Fibroblast of lung (primary cell): ENCODE data around the gene SPRR2G. TPM values are rescaled to one million over a fixed set of nuclear protein-coding genes. Genes with fewer than 3 reads are reported as not detected.

Experiments used
- DNase-seq, 2 donors: peaks; one replicate each; pipeline versions ENCODE4 v3.0.0 to v3.0.0-alpha.2; 2010; ENCODE audit warnings: low read depth in 2 of 2
- H2AFZ ChIP-seq: 2 replicates; pipeline ENCODE4 v1.5.1; 2012; ENCODE audit warnings: low read length, control low read depth, inconsistent platforms
- H3K27ac ChIP-seq: 2 replicates; pipeline ENCODE4 v1.5.1; 2011; ENCODE audit warnings: low read length, control low read depth; ENCODE audit not compliant: insufficient read depth
- H3K27me3 ChIP-seq: 2 replicates; pipeline ENCODE4 v1.5.1; 2011; ENCODE audit warnings: mild to moderate bottlenecking, low read length; ENCODE audit not compliant: control insufficient read depth, insufficient read depth
- H3K36me3 ChIP-seq: 2 replicates; pipeline ENCODE4 v1.5.1; 2011; ENCODE audit warnings: low read length; ENCODE audit not compliant: control insufficient read depth, insufficient read depth
- H3K4me1 ChIP-seq: 2 replicates; pipeline ENCODE4 v1.5.1; 2011; ENCODE audit warnings: low read length; ENCODE audit not compliant: control insufficient read depth, insufficient read depth; ENCODE audit errors: extremely low read depth
- H3K4me2 ChIP-seq: 2 replicates; pipeline ENCODE4 v1.5.1; 2011; ENCODE audit warnings: low read length, control low read depth; ENCODE audit not compliant: insufficient read depth; ENCODE audit errors: extremely low read depth
- H3K4me3 ChIP-seq, 4 experiments: fragments of 200-600 bp in 1 of 4; sonication (generic) in 1 of 4; replicated peaks in 1 of 4; 2 replicates each; pipeline ENCODE4 v1.5.1; 2011 to 2016; ENCODE audit warnings: low read length in 4 of 4, low read depth in 3 of 4, mild to moderate bottlenecking in 3 of 4, control low read depth in 2 of 4, inconsistent platforms in 1 of 4, mixed read lengths in 1 of 4; ENCODE audit not compliant: insufficient read depth in 1 of 4; ENCODE audit errors: control extremely low read depth in 1 of 4
- H3K79me2 ChIP-seq: 2 replicates; pipeline ENCODE4 v1.5.1; 2012; ENCODE audit warnings: mild to moderate bottlenecking, low read length, inconsistent platforms; ENCODE audit not compliant: control insufficient read depth, insufficient read depth
- H3K9ac ChIP-seq: 2 replicates; pipeline ENCODE4 v1.5.1; 2011; ENCODE audit warnings: mild to moderate bottlenecking, low read length, control low read depth; ENCODE audit not compliant: insufficient read depth
- H3K9me3 ChIP-seq: 2 replicates; pipeline ENCODE4 v1.5.1; 2012; ENCODE audit warnings: low read depth, low read length; ENCODE audit not compliant: control insufficient read depth, insufficient read depth
- H4K20me1 ChIP-seq: 2 replicates; pipeline ENCODE4 v1.5.1; 2011; ENCODE audit warnings: low read length; ENCODE audit not compliant: control insufficient read depth, insufficient read depth; ENCODE audit errors: extremely low read depth
- EZH2 ChIP-seq: IDR thresholded peaks from 2 replicates; pipeline ENCODE4 v1.5.1; 2012; ENCODE audit warnings: low read length, control low read depth, mild to moderate bottlenecking; ENCODE audit errors: missing control alignments
- polyA plus RNA-seq, 2 donors: library from polyadenylated mRNA; depleted of rRNA in 1 of 2; stranded (reverse) in 1 of 2; unstranded in 1 of 2; fragments of >200 nt; gene quantifications; 2 replicates each; pipeline ENCODE4 v1.2.1, GENCODE V29; 2011 to 2012; ENCODE audit warnings: missing spikeins in 1 of 2
- total RNA-seq: library from RNA; depleted of rRNA; stranded (reverse); fragments of >200 nt; gene quantifications from 2 replicates; pipeline ENCODE4 v1.2.1, GENCODE V29; 2014
- TF ChIP-seq, protein P1 (sequence below), 2 donors: IDR thresholded peaks in 1 of 2; conservative IDR thresholded peaks in 1 of 2; 1 replicate in 1 of 2; 2 replicates in 1 of 2; pipeline ENCODE4 v1.5.1; 2011 to 2012; ENCODE audit warnings: low read length in 2 of 2, control low read depth in 1 of 2, inconsistent platforms in 1 of 2, low read depth in 1 of 2, mild to moderate bottlenecking in 1 of 2

SPRR2G gene
- total and polyA plus RNA-seq, 2 donors (not counting 1 experiment from before 2014, with no cell fraction given): not detected

DNA sequence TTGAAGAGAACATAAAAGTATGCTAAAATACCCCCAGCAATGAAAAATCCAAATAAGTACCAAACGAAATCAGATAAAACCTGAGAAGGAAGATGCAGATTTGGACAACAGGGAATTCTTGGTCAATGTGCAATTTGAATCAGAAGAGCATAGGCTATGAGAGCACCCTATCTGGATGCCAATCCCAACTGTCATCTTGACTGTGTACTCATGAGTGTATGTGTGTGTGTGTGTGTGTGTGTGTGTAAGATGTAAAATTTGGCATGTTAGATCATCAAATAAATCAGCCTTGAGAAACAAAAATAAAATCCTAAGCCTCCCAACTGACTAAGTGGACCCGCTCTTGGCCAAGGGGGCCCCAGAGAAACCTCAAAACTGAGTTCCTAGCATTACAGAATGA lies 18.0 kb upstream of the SPRR2G start:
- no peak for DNase-seq
- H3K9me3 ChIP-seq: no peaks in the 10 kb centered on the region
- TF ChIP-seq, protein P1, sequence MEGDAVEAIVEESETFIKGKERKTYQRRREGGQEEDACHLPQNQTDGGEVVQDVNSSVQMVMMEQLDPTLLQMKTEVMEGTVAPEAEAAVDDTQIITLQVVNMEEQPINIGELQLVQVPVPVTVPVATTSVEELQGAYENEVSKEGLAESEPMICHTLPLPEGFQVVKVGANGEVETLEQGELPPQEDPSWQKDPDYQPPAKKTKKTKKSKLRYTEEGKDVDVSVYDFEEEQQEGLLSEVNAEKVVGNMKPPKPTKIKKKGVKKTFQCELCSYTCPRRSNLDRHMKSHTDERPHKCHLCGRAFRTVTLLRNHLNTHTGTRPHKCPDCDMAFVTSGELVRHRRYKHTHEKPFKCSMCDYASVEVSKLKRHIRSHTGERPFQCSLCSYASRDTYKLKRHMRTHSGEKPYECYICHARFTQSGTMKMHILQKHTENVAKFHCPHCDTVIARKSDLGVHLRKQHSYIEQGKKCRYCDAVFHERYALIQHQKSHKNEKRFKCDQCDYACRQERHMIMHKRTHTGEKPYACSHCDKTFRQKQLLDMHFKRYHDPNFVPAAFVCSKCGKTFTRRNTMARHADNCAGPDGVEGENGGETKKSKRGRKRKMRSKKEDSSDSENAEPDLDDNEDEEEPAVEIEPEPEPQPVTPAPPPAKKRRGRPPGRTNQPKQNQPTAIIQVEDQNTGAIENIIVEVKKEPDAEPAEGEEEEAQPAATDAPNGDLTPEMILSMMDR (conservative IDR thresholded peaks at IDR 0.05 in 1 of 2, IDR thresholded peaks at IDR 0.05 in 1 of 2; ENCODE audit: low read depth in 1 of 2, low read length in 2 of 2): no peak
- TF ChIP-seq EZH2: no peak

DNA sequence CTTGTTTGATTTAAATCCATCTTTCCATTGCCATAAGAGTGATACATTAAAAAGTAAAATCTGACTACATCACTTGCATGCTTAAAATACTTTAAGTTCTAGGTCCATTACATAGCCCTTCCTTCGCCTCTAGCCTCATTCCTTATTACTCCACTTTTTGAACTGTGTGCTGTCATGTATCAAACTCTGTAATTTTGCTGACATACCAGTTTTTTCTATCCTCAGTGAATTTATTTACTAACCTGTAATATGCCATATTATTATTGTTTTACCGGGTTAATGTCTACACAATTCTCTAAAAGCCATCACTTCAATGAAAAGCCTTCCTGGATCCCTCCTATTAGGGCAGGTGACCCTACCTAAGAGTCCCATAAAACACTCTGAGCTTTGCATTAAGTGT lies 4.9 kb upstream of the SPRR2G start:
- H3K27me3 ChIP-seq: no peaks in the 10 kb centered on the region

More for the DNA sequence above, 18.0 kb upstream of the SPRR2G start:
- H3K36me3 ChIP-seq: no peaks in the 10 kb centered on the region
- no peaks in the 10 kb centered on the region for H4K20me1 ChIP-seq
- no peaks in the 10 kb centered on the region for H3K27me3 ChIP-seq
- H3K79me2 ChIP-seq: no peaks in the 10 kb centered on the region
- H3K27ac ChIP-seq: no peak overlapping the region
- no peak overlapping the region for H3K4me2 ChIP-seq
- no peaks in the 10 kb centered on the region for H3K4me1 ChIP-seq
- no peak overlapping the region for H3K9ac ChIP-seq
- no peak overlapping the region for H3K4me3 ChIP-seq
- H2AFZ ChIP-seq: no peak overlapping the region

DNA sequence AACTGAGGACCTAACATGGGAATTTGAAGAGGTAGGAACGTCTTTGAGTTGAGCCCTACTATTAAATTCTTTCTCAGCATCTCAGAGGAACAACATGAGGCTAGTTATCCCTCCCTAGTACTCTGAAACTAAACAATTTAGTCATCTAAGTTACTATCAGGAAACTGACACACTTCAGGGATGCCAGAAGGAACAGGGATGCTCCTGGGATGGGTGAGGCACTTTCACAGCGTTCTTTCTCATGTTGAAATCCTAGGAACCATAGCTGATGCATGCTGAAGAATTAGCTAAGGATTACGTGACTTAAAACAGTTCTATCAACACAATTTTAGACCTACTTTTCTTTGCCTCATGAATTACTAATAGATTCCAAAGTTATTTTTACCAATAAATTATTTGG lies 1.8 kb upstream of the SPRR2G start:
- Histone ChIP-seq H3K4me2 (no peak overlapping the region), H3K79me2 (no peaks in the 10 kb centered on the region), H2AFZ (no peak overlapping the region), H3K27ac (no peak overlapping the region), H3K9ac (no peak overlapping the region), H4K20me1 (no peaks in the 10 kb centered on the region), H3K27me3 (no peaks in the 10 kb centered on the region), H3K36me3 (no peaks in the 10 kb centered on the region), H3K4me1 (no peaks in the 10 kb centered on the region), H3K4me3 (no peak overlapping the region), H3K9me3 (no peaks in the 10 kb centered on the region)
- TF ChIP-seq, protein P1 (conservative IDR thresholded peaks at IDR 0.05 in 1 of 2, IDR thresholded peaks at IDR 0.05 in 1 of 2; ENCODE audit: low read depth in 1 of 2, low read length in 2 of 2): no peak
- TF ChIP-seq EZH2: no peak
- no peak for DNase-seq

More for the DNA sequence above, 4.9 kb upstream of the SPRR2G start:
- H3K79me2 ChIP-seq: no peaks in the 10 kb centered on the region
- no peak for TF ChIP-seq EZH2
- TF ChIP-seq, protein P1 (conservative IDR thresholded peaks at IDR 0.05 in 1 of 2, IDR thresholded peaks at IDR 0.05 in 1 of 2; ENCODE audit: low read depth in 1 of 2, low read length in 2 of 2): no peak
- DNase-seq: no peak
- H2AFZ ChIP-seq: no peak overlapping the region
- no peak overlapping the region for H3K9ac ChIP-seq
- no peak overlapping the region for H3K27ac ChIP-seq
- H3K9me3 ChIP-seq: no peaks in the 10 kb centered on the region
- no peaks in the 10 kb centered on the region for H3K4me1 ChIP-seq
- H3K4me2 ChIP-seq: no peak overlapping the region
- no peaks in the 10 kb centered on the region for H3K36me3 ChIP-seq
- H3K4me3 ChIP-seq: no peak overlapping the region
- no peaks in the 10 kb centered on the region for H4K20me1 ChIP-seq
